SU-DHL-6 (cell line): ENCODE results near the gene WDR33.

Experiments used
- H2AFZ ChIP-seq: fragments of 200-600 bp; sonication (generic); 2 replicates; pipeline ENCODE4 v1.6.1; 2014; ENCODE audit warnings: low read depth, mild to moderate bottlenecking, moderate library complexity, mixed read lengths, antibody characterized with exemption, low read length; ENCODE audit not compliant: severe bottlenecking
- H3F3A ChIP-seq: fragments of 200-600 bp; shearing (Covaris generic); 2 replicates; pipeline ENCODE4 v1.6.0; 2016; ENCODE audit warnings: antibody characterized with exemption, mild to moderate bottlenecking; ENCODE audit not compliant: insufficient read depth
- H3K27ac ChIP-seq: fragments of 200-600 bp; sonication (generic); 2 replicates; pipeline ENCODE4 v1.5.1; 2016; ENCODE audit warnings: low read depth, mild to moderate bottlenecking, low read length, moderate library complexity, mixed read lengths
- H3K27me3 ChIP-seq: fragments of 200-600 bp; sonication (generic), shearing (Covaris generic); 2 replicates; pipeline ENCODE4 v1.6.0; 2014; ENCODE audit warnings: mild to moderate bottlenecking, low read length
- H3K36me3 ChIP-seq: fragments of 200-600 bp; sonication (generic); 2 replicates; pipeline ENCODE4 v1.6.1; 2014; ENCODE audit warnings: mild to moderate bottlenecking, low read length, mixed read lengths
- H3K4me2 ChIP-seq: fragments of 300-600, 200-600 bp; shearing (Covaris generic), sonication (generic); 2 replicates; pipeline ENCODE4 v1.6.0; 2014; ENCODE audit warnings: low read length, low read depth, mild to moderate bottlenecking; ENCODE audit not compliant: poor library complexity, severe bottlenecking
- H3K4me3 ChIP-seq: fragments of 200-600 bp; sonication (generic); 2 replicates; pipeline ENCODE4 v1.5.1; 2014; ENCODE audit warnings: antibody characterized with exemption, low read length, mild to moderate bottlenecking, mixed read lengths; ENCODE audit not compliant: insufficient read depth, poor library complexity, severe bottlenecking
- H3K79me2 ChIP-seq: fragments of 200-600 bp; sonication (generic); 2 replicates; pipeline ENCODE4 v1.6.1; 2014; ENCODE audit warnings: mild to moderate bottlenecking, low read length, moderate library complexity; ENCODE audit not compliant: insufficient read depth
- H3K9ac ChIP-seq: fragments of 200-600 bp; sonication (generic); 2 replicates; pipeline ENCODE4 v1.7.0; 2014; ENCODE audit warnings: mild to moderate bottlenecking, low read length
- H3K9me2 ChIP-seq: fragments of 200-600 bp; sonication (generic); replicated peaks from 2 replicates; pipeline ENCODE4 v1.6.1; 2014; ENCODE audit warnings: low read length; ENCODE audit not compliant: insufficient read depth
- H3K9me3 ChIP-seq: fragments of 200-600 bp; sonication (generic); 2 replicates; pipeline ENCODE4 v1.6.1; 2014; ENCODE audit warnings: low read length, mixed read lengths; ENCODE audit not compliant: insufficient read depth
- H4K20me1 ChIP-seq: fragments of 200-600 bp; sonication (generic); 2 replicates; pipeline ENCODE4 v1.6.1; 2014; ENCODE audit warnings: low read depth, mild to moderate bottlenecking, antibody characterized with exemption, low read length, moderate library complexity, mixed read lengths
- CTCF ChIP-seq: fragments of 200-600 bp; sonication (generic); IDR thresholded peaks from one replicate; pipeline ENCODE4 v1.5.1; 2017; ENCODE audit warnings: antibody characterized with exemption, mild to moderate bottlenecking, low read length, moderate library complexity; ENCODE audit not compliant: insufficient read depth, poor library complexity, severe bottlenecking
- EZH2phosphoT487 ChIP-seq: fragments of 200-600 bp; sonication (generic), shearing (Covaris generic); conservative IDR thresholded peaks from 2 replicates; pipeline ENCODE4 v1.6.1; 2018; ENCODE audit warnings: mild to moderate bottlenecking, antibody characterized with exemption, low read length, moderate library complexity, mixed read lengths

WDR33 gene

GRCh38 chr2:127709336-127709735, 101.6 kb downstream of the WDR33 start:
- Histone ChIP-seq H3K9ac (no peak overlapping the region), H3K27me3 (no peaks in the 10 kb centered on the region), H3K9me3 (no peaks in the 10 kb centered on the region), H3K4me3 (no peak overlapping the region), H3K27ac (no peak overlapping the region), H3K9me2 (no peaks in the 10 kb centered on the region), H3K36me3 (no peaks in the 10 kb centered on the region; the same call in none of the 2 replicates), H3K4me2 (no peak overlapping the region), H2AFZ (no peak overlapping the region), H3K79me2 (no peaks in the 10 kb centered on the region), H4K20me1 (no peaks in the 10 kb centered on the region), H3F3A (peaks cover 20% of the 10 kb centered on the region)
- TF ChIP-seq CTCF, result no peak
- TF ChIP-seq EZH2phosphoT487, result no peak

- Histone ChIP-seq H3K27ac (no peak overlapping the region), H3K4me2 (no peak overlapping the region), H3K9me3 (no peaks in the 10 kb centered on the region), H3K9me2 (no peaks in the 10 kb centered on the region), H3K36me3 (no peaks in the 10 kb centered on the region; the same call in none of the 2 replicates), H4K20me1 (0 out of 2 replicates have a peak, but pooled peaks cover 4% of the 10 kb centered on the region), H3F3A (peaks cover 27% of the 10 kb centered on the region), H2AFZ (no peak overlapping the region), H3K27me3 (no peaks in the 10 kb centered on the region), H3K9ac (no peak overlapping the region), H3K4me3 (no peak overlapping the region), H3K79me2 (peaks cover 12% of the 10 kb centered on the region)
- TF ChIP-seq CTCF (no peak), EZH2phosphoT487 (no peak)
Measured at GRCh38 chr2:127707890-127708648, 102.9 kb downstream of the WDR33 start.

GRCh38 chr2:127706215-127706990, 104.6 kb downstream of the WDR33 start:
- peaks cover 21% of the 10 kb centered on the region for H3K79me2 ChIP-seq
- no peaks in the 10 kb centered on the region for H3K27me3 ChIP-seq
- no peaks in the 10 kb centered on the region for H3K9me3 ChIP-seq
- H2AFZ ChIP-seq, result no peak overlapping the region
- no peaks in the 10 kb centered on the region for H3K9me2 ChIP-seq
- peaks cover 37% of the 10 kb centered on the region for H3F3A ChIP-seq
- no peaks in the 10 kb centered on the region; the same call in none of the 2 replicates for H3K36me3 ChIP-seq
- TF ChIP-seq EZH2phosphoT487, result no peak
- H3K27ac ChIP-seq, result no peak overlapping the region
- H4K20me1 ChIP-seq, result peaks cover 8% of the 10 kb centered on the region; the same call in 1 of the 2 replicates
- H3K4me2 ChIP-seq, result no peak overlapping the region
- H3K4me3 ChIP-seq, result no peak overlapping the region
- no peak overlapping the region for H3K9ac ChIP-seq
